K562 (cell line): ENCODE measurements around the gene UNC5B.

Source experiments
- PHF20 ChIP-seq: fragments of 450-650 bp; IDR thresholded peaks from 2 replicates; pipeline ENCODE4 v1.6.1; 2018; ENCODE audit not compliant: partially characterized antibody
- POLR2A ChIP-seq: fragments of 450-650 bp; conservative IDR thresholded peaks from 2 replicates; pipeline ENCODE4 v1.6.1; 2016
- ZNF175 ChIP-seq: fragments of 200-800 bp; sonication (Bioruptor generic); IDR thresholded peaks from 2 replicates; pipeline ENCODE4 v1.6.1; 2016; ENCODE audit warnings: low read depth, mild to moderate bottlenecking, missing genetic modification characterization, missing compliant biosample characterization
- TF ChIP-seq, protein P1 (sequence below): sonication (generic); formaldehyde crosslinking; IDR thresholded peaks from 2 replicates; pipeline ENCODE4 v1.8.1; 2023; ENCODE audit warnings: mild to moderate bottlenecking, missing genetic modification reagents
- TF ChIP-seq, protein P2 (sequence below): sonication (generic); formaldehyde crosslinking; IDR thresholded peaks from 2 replicates; pipeline ENCODE4 v1.8.0; 2022; ENCODE audit warnings: missing genetic modification reagents, mild to moderate bottlenecking, moderate library complexity, borderline replicate concordance

DNA sequence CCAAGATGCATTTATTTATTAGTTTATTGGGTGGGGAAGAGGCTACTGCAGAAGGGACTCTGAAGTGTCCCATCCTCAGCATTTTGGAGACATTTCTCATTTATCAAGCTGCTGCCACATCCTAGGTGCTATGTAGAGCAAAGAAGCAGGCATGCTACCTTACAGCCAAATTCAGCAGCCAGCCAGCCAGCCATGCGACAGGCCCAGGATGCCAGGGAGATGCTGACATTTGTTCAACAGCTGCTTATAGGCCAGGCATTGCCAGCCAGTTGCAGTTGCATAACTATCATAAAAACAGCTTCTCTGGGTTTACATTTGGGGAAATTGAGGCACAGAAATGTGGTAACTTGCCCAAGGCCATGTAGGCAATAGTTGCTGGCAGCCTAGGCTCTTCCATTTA lies 109.0 kb downstream of the UNC5B start:
- TF ChIP-seq PHF20 (no peak), POLR2A (no peak), ZNF175 (CRISPR knock-in tag) (no peak)
- TF ChIP-seq, protein P1, sequence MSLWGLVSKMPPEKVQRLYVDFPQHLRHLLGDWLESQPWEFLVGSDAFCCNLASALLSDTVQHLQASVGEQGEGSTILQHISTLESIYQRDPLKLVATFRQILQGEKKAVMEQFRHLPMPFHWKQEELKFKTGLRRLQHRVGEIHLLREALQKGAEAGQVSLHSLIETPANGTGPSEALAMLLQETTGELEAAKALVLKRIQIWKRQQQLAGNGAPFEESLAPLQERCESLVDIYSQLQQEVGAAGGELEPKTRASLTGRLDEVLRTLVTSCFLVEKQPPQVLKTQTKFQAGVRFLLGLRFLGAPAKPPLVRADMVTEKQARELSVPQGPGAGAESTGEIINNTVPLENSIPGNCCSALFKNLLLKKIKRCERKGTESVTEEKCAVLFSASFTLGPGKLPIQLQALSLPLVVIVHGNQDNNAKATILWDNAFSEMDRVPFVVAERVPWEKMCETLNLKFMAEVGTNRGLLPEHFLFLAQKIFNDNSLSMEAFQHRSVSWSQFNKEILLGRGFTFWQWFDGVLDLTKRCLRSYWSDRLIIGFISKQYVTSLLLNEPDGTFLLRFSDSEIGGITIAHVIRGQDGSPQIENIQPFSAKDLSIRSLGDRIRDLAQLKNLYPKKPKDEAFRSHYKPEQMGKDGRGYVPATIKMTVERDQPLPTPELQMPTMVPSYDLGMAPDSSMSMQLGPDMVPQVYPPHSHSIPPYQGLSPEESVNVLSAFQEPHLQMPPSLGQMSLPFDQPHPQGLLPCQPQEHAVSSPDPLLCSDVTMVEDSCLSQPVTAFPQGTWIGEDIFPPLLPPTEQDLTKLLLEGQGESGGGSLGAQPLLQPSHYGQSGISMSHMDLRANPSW (CRISPR knock-in tag), result no peak
- TF ChIP-seq, protein P2, sequence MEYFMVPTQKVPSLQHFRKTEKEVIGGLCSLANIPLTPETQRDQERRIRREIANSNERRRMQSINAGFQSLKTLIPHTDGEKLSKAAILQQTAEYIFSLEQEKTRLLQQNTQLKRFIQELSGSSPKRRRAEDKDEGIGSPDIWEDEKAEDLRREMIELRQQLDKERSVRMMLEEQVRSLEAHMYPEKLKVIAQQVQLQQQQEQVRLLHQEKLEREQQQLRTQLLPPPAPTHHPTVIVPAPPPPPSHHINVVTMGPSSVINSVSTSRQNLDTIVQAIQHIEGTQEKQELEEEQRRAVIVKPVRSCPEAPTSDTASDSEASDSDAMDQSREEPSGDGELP (CRISPR knock-in tag), result no peak
